ENCODE measurements around the gene MAGEA12. TPM values are rescaled to one million over a fixed set of nuclear protein-coding genes. Genes with fewer than 3 reads are reported as not detected.
"Not testable (repeated sequence)": the region's sequence is repeated elsewhere in the genome, so short reads cannot be mapped to it uniquely, and the experiment has no call there.

MAGEA12 gene
- total RNA-seq (ENCODE audit: low replicate concordance): not detected in 2 replicates

- no peaks in the 10 kb centered on the region for H4K20me1 ChIP-seq (ENCODE audit: low read depth)
- H3F3A ChIP-seq (ENCODE audit: low read depth): no peaks in the 10 kb centered on the region
- H3K27me3 ChIP-seq: no peaks in the 10 kb centered on the region
- TF ChIP-seq CTCF (IDR thresholded peaks at IDR 0.05): no peak
- TF ChIP-seq EZH2phosphoT487 (IDR thresholded peaks at IDR 0.05): no peak
- no peak for TF ChIP-seq EZH2 (IDR thresholded peaks at IDR 0.05)
- Mint-ChIP-seq H3K27ac (no peak within 1 kb of the TSS), H3K9me3 (peaks cover 11% of the 10 kb centered on the region), H3K36me3 (no peaks in the 10 kb centered on the region), H3K4me3 (no peak within 1 kb of the TSS), H3K4me1 (no peaks in the 10 kb centered on the region), H3K27me3 (ENCODE audit: insufficient read depth, low read depth) (no peaks in the 10 kb centered on the region)
- H3K9ac ChIP-seq: no peak within 1 kb of the TSS
- no peak within 1 kb of the TSS for H3K4me2 ChIP-seq
- no peaks in the 10 kb centered on the region for H3K79me2 ChIP-seq (ENCODE audit: low read depth)
- no peak within 1 kb of the TSS for H3K4me3 ChIP-seq
- H3K27ac ChIP-seq: no peak within 1 kb of the TSS
- H3K4me1 ChIP-seq: no peaks in the 10 kb centered on the region
- no peak for DNase-seq (ENCODE audit: low spot score)
- no peaks in the 10 kb centered on the region for H3K9me3 ChIP-seq (ENCODE audit: low read depth)
- H2AFZ ChIP-seq (replicated peaks): no peak within 1 kb of the TSS
- no peaks in the 10 kb centered on the region for H3K36me3 ChIP-seq
Measured at GRCh38 chrX:152733261-152733975, at the start of gene MAGEA12, which contains the start of gene CSAG1. MAGEA12 (plus strand) TSS chrX:152733757; CDS start chrX:152736162, 2,405 bp downstream. CSAG1 (minus strand) TSS chrX:152733721; CDS start chrX:152732460, 1,261 bp downstream.

- DNase-seq (ENCODE audit: low spot score); H3K9ac ChIP-seq: not testable (repeated sequence)
Measured at GRCh38 chrX:152697952-152698931, 35.3 kb upstream of the MAGEA12 start, which contains the start of gene MAGEA3. MAGEA3 (plus strand) TSS chrX:152698794; CDS start chrX:152700833, 2,039 bp downstream.

DNA sequence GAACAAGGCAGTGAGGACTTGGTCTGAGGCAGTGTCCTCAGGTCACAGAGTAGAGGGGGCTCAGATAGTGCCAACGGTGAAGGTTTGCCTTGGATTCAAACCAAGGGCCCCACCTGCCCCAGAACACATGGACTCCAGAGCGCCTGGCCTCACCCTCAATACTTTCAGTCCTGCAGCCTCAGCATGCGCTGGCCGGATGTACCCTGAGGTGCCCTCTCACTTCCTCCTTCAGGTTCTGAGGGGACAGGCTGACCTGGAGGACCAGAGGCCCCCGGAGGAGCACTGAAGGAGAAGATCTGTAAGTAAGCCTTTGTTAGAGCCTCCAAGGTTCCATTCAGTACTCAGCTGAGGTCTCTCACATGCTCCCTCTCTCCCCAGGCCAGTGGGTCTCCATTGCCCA is 33.2 kb upstream of the MAGEA12 start:
- not testable (repeated sequence) for H2AFZ ChIP-seq (replicated peaks); H3K4me1 Mint-ChIP-seq; H3K27me3 Mint-ChIP-seq (ENCODE audit: insufficient read depth, low read depth); H3K27me3 ChIP-seq; DNase-seq (ENCODE audit: low spot score); H3K4me2 ChIP-seq; H3K79me2 ChIP-seq (ENCODE audit: low read depth); H3K9me3 Mint-ChIP-seq; H4K20me1 ChIP-seq (ENCODE audit: low read depth); H3K36me3 Mint-ChIP-seq; H3K9me3 ChIP-seq (ENCODE audit: low read depth); H3K4me3 Mint-ChIP-seq; H3K4me1 ChIP-seq; H3K27ac ChIP-seq; H3F3A ChIP-seq (ENCODE audit: low read depth); H3K9ac ChIP-seq; H3K36me3 ChIP-seq; H3K4me3 ChIP-seq; H3K27ac Mint-ChIP-seq

More at GRCh38 chrX:152697952-152698931, 35.3 kb upstream of the MAGEA12 start, which contains the start of gene MAGEA3:
- not testable (repeated sequence) for H3K4me2 ChIP-seq; H3K4me3 ChIP-seq; H3K9me3 ChIP-seq (ENCODE audit: low read depth); H3K27ac Mint-ChIP-seq; H3K36me3 ChIP-seq; H3K36me3 Mint-ChIP-seq; H3K27ac ChIP-seq; H3K4me3 Mint-ChIP-seq; H3K4me1 Mint-ChIP-seq; H4K20me1 ChIP-seq (ENCODE audit: low read depth); H2AFZ ChIP-seq (replicated peaks); H3K4me1 ChIP-seq; H3K9me3 Mint-ChIP-seq; H3K79me2 ChIP-seq (ENCODE audit: low read depth); H3K27me3 Mint-ChIP-seq (ENCODE audit: insufficient read depth, low read depth); H3F3A ChIP-seq (ENCODE audit: low read depth); H3K27me3 ChIP-seq

DNA sequence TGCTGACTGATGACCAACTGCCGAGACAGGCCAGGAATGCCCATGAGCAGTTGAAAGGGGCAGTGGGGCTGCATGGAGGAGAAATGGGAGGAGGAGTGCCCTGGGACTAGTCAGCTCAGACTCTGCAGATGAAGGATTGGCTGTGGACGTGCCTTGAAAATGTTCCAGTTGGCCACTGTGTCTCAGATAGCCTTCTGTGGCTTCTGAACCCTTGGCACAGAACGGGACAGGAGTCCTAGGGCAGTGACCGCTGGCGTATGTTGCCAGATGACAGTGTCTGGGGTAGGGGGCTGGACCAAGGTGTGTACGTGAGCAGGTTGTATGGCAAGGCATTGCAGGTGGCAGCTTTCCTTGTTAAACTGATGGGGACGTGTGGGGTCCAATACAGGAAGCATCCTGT is 27.1 kb upstream of the MAGEA12 start:
- not testable (repeated sequence) for H3K27ac Mint-ChIP-seq; H3K9me3 Mint-ChIP-seq; H3K9me3 ChIP-seq (ENCODE audit: low read depth); H3K4me3 Mint-ChIP-seq; DNase-seq (ENCODE audit: low spot score); H3K4me1 ChIP-seq; H3K36me3 ChIP-seq; H3K4me1 Mint-ChIP-seq; H3K27me3 Mint-ChIP-seq (ENCODE audit: insufficient read depth, low read depth); H3K27me3 ChIP-seq; H4K20me1 ChIP-seq (ENCODE audit: low read depth); H3K36me3 Mint-ChIP-seq; H3F3A ChIP-seq (ENCODE audit: low read depth); H3K4me2 ChIP-seq; H3K4me3 ChIP-seq; H3K27ac ChIP-seq; H3K79me2 ChIP-seq (ENCODE audit: low read depth); H2AFZ ChIP-seq (replicated peaks); H3K9ac ChIP-seq

- not testable (repeated sequence) for H4K20me1 ChIP-seq (ENCODE audit: low read depth); H3K27ac ChIP-seq; H3K27ac Mint-ChIP-seq; H3K4me1 ChIP-seq; H3K4me1 Mint-ChIP-seq; H3K27me3 ChIP-seq; H3K27me3 Mint-ChIP-seq (ENCODE audit: insufficient read depth, low read depth); H3K36me3 Mint-ChIP-seq; H3K36me3 ChIP-seq; H3K9ac ChIP-seq; H3K4me3 ChIP-seq; H3K9me3 ChIP-seq (ENCODE audit: low read depth); H3F3A ChIP-seq (ENCODE audit: low read depth); H2AFZ ChIP-seq (replicated peaks); H3K79me2 ChIP-seq (ENCODE audit: low read depth); H3K4me2 ChIP-seq; H3K9me3 Mint-ChIP-seq; DNase-seq (ENCODE audit: low spot score); H3K4me3 Mint-ChIP-seq
Measured at GRCh38 chrX:152709173-152709572, 24.4 kb upstream of the MAGEA12 start, which contains the start of gene CSAG2. CSAG2 (minus strand) TSS chrX:152709273; CDS start chrX:152709112, 161 bp downstream.

- H3K27me3 Mint-ChIP-seq (ENCODE audit: insufficient read depth, low read depth); H3K79me2 ChIP-seq (ENCODE audit: low read depth); H3F3A ChIP-seq (ENCODE audit: low read depth); H2AFZ ChIP-seq (replicated peaks); H3K36me3 ChIP-seq; H3K9me3 ChIP-seq (ENCODE audit: low read depth); H3K4me1 Mint-ChIP-seq; H3K4me2 ChIP-seq; H3K9me3 Mint-ChIP-seq; H3K27ac ChIP-seq; H3K27me3 ChIP-seq; H3K4me1 ChIP-seq; H3K4me3 Mint-ChIP-seq; H3K9ac ChIP-seq; H3K36me3 Mint-ChIP-seq; DNase-seq (ENCODE audit: low spot score); H4K20me1 ChIP-seq (ENCODE audit: low read depth); H3K4me3 ChIP-seq; H3K27ac Mint-ChIP-seq: not testable (repeated sequence)
Measured at GRCh38 chrX:152713195-152713594, 20.4 kb upstream of the MAGEA12 start.
